Measurements from ENCODE around the gene PCYT2.
A peak's percentile ranks its signal among the peaks of the same experiment; 100 is the strongest.

The PCYT2 gene

DNA sequence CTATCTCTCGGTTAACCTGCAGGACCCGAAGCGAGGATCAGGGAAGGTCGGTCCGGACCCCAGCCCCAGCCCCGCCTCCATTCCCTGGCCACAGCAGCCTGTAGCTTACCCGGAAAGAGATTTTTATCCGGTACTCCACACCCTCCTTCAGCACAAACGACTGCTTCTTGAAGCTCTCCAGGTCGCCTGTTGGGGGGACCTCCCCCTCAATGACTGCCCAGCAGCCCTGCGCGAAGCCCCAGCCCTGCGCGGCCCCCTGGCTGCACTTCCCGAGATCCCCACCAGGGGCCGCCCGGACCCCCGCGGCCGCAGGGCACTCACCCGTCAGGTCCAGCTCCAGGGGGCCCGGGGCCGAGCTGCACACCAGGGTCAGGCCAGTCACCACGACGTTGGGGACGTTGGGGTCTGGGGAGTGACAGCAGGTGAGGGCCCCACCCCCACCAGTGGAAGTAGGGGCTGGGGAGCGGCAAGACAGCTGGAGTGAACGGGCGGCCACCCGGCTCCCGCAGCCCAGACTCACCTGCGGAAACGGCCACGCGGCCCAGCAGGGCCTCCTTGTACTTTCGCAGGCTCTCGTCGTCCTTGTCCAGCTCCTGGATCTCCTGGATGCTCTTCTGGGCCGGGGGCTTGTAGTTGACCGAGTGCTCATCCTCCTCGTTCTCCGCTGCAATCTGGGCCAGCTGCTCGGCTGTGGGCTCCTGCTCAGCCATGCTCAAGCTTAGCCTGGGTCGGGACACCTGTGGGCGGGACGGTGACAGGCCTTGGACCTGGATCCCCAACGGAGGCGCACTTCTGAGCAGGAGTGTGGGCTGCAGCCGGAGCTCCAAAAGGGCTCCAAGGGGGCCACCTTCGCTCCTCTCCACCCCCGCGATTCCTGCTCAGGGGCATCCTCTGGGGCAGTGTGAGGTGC is 41.7 kb downstream of the PCYT2 start:
- peak; percentile 33 to 36 for DNase-seq

DNA sequence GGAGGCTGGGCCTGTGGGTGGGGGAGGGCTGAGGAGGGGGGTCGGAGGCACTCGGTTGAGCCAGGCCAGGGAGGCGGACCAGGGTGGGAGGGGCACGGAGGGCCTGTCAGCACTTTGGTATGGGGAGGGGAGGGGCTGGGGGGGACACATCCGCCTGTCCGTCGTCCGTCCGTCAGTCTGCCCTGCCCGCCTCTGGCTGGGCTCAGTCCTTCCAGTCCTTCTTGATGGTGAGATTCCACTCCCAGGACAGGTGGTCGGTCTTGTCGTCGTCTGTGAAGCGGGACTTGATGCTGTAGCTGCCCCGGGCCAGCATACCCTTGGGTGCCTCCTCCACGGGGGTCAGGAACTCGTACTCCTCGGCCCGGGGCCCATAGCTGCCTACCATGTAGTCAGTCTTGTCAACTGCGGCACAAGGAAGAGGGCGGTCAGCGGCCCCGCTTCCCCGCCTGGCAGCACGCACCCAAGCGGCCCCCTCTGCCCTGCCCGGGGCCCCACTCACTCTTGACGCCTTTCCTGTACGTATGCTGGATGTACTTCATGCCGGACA is 42.5 kb downstream of the PCYT2 start:
- no peak for DNase-seq

- no peak for DNase-seq
These were observed 43.1 kb downstream of the PCYT2 start for GRCh38 chr17:81867991-81868673.

- DNase-seq, result peak; percentile 76 to 92
These were observed 43.8 kb downstream of the PCYT2 start for GRCh38 chr17:81867170-81867990.

- DNase-seq, result no peak
These were observed 44.6 kb downstream of the PCYT2 start for GRCh38 chr17:81866440-81867169.

DNA sequence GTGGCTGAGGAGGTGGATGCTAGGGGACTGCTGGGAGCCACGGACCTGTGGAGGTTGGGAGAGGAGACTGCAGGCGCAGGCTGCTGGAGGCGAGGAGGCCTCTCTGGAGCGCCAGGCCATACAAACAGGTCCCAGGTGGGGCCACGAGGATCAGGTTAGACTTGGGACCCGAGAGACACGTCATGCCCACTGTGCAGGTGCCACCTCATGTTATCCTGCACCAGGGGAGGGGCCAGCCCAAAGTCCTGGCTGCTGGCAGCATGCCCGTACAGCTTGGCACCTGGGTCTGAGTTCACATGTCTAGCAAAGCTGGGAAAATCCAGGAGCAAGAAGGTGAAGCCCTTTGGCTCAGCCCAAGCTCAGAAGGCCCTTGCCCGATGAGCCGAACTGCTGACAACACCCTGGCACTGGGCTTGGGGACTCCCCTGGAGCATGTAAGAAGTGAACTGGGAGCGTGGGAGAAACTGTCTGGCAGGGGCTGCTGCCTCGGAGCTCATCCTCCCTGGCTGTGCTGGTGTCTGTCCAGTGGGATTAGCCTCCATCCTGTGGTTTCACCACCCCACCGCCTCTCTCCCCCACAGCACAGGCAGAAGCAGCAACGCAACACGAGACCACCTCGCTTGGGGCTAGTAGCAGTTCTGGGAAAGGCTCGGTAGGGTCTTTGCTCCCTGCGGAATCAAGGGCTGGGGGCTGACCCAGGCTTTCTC is 45.3 kb downstream of the PCYT2 start:
- DNase-seq, result no peak

- no peak for DNase-seq
These were observed 45.9 kb downstream of the PCYT2 start for GRCh38 chr17:81865358-81865732.

GRCh38 chr17:81863833-81864768 is 47.1 kb downstream of the PCYT2 start:
- DNase-seq, result no peak

GRCh38 chr17:81863123-81863675 is 48.0 kb downstream of the PCYT2 start:
- DNase-seq, result peak in 1 of 2 experiments; percentile 47

DNA sequence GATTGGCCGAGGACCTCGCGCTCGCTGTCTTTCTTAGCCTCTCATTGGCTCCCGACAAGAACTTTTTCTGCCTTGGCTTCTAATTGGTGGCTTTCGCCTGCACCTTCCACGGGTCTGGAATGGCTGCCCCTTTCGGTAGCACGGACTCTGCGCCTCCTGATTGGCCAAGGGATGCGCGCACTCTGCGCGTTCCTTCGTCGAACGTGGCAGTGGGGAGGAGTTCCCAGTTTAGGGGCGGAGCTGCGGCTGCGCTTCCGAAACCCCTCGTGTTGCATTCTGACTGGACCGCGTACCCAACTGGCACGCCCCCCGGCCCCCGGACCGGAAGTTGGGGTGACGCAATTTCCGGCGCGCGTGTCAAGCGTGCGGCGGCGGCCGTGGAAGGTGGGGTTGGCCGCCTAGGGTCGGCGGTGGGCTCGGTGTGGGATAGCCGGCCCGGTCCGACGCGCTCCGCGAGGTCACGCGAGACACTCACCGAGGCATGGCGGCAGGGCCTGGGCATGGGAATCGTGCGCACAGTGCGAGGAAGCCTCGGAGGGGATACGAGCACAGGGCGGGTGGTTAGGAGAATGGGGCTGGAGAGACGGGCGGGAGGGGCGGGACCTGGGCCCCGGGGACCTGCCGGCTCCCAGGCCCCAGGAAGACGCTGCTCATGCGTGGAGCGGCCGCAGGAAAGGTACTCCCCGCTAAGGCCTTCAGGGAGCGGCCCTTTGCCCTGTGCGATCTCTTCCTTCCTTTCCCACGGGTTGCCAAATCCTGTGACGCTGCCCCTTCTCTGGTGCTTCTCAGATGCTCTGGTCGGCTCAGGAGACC is 50.2 kb downstream of the PCYT2 start:
- DNase-seq, result peak; percentile 100

DNA sequence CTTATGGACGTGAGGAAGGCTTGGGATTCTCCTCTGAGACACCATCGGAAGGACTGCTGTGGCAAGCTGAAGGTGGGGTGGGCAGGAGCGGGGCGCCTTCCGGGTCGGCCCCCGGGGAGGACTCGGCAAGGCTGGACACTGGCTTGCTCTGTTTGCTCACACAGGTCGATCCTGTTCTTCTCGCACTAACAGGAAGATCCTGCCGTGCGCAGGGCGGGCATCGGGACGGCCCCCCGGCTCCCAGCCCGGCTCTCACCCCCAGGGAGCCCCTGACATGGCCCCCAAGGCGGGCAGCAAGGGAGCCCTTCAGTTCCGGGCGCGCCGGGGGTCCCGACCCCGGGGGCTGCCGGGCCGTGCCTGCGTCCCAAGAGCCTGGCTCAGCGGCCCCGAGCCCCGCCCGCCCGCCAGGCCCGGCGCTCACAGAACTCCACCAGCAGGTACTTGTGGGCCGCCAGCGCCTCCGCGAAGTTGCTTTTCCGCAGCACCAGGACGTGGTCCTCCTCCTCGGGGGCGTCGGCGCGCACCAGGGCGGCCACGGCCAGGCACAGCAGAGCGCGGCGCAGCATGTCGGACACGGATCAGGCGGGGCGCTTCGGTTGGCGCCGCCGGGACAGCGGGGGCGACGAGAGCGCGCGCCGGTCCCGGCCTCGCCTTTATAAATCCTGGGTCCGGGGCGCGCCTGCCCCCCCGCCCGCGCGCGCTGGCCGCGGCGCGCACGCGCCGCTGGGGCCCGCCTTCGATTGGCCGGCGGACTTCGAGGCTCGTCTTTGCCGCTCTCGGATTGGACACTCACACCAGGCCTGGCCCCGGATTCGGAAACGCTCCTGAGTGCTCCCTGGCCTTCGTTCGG is 51.1 kb downstream of the PCYT2 start, which contains the start of gene P4HB:
Gene P4HB (minus strand): TSS at position 630 of the 850 bp plus-strand sequence. CDS start 64 bp downstream, at position 566.
- DNase-seq, result no peak

GRCh38 chr17:81858967-81859905 is 52.0 kb downstream of the PCYT2 start:
- DNase-seq, result no peak

- DNase-seq, result no peak
These were observed 52.8 kb downstream of the PCYT2 start for GRCh38 chr17:81858170-81858966.

- DNase-seq, result no peak
These were observed 56.0 kb downstream of the PCYT2 start for GRCh38 chr17:81854974-81855774.

DNA sequence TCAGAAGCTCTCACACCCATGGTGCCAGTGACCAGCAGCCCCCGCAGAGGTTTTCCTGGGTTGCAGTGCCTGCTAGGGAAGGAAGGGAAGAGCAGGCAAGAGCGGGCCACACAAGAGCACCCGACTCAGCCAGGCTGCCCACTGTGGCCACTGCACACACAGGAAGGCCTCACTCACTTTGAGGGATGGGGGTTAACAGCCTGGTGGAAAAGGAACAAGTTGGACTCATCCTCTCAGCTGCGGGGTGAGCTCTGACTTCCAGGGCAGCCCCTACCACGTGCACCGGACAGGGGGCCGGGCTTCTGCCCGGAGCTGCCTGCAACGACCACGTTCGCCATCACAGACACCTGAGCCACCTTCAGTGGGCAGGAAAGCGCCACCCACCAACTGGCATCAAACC is 59.0 kb downstream of the PCYT2 start:
- DNase-seq, result no peak

Data from Kasumi-1 (cell line).